ENCODE measurements around the gene ELAC1.

- TF ChIP-seq, protein P1, sequence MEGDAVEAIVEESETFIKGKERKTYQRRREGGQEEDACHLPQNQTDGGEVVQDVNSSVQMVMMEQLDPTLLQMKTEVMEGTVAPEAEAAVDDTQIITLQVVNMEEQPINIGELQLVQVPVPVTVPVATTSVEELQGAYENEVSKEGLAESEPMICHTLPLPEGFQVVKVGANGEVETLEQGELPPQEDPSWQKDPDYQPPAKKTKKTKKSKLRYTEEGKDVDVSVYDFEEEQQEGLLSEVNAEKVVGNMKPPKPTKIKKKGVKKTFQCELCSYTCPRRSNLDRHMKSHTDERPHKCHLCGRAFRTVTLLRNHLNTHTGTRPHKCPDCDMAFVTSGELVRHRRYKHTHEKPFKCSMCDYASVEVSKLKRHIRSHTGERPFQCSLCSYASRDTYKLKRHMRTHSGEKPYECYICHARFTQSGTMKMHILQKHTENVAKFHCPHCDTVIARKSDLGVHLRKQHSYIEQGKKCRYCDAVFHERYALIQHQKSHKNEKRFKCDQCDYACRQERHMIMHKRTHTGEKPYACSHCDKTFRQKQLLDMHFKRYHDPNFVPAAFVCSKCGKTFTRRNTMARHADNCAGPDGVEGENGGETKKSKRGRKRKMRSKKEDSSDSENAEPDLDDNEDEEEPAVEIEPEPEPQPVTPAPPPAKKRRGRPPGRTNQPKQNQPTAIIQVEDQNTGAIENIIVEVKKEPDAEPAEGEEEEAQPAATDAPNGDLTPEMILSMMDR (IDR thresholded peaks at IDR 0.05; ENCODE audit: low read depth, low read length), result no peak
- no peak for TF ChIP-seq EZH2phosphoT487 (IDR thresholded peaks at IDR 0.05; ENCODE audit: low read depth)
These were observed 49.7 kb upstream of the ELAC1 start for GRCh38 chr18:50918153-50918552.
